ENCODE measurements around the gene MBD2. TPM values are rescaled to one million over a fixed set of nuclear protein-coding genes. Genes with fewer than 3 reads are reported as not detected.
A peak's percentile ranks its signal among the peaks of the same experiment; 100 is the strongest.
"Not testable (repeated sequence)": the region's sequence is repeated elsewhere in the genome, so short reads cannot be mapped to it uniquely, and the experiment has no call there.

Gene MBD2
- total RNA-seq, 2 donors from 2014 or later, result 206 to 207 TPM

GRCh38 chr18:54123720-54124440 is 100.6 kb downstream of the MBD2 start:
- not testable (repeated sequence) for H3K9me3 Mint-ChIP-seq; H3K27me3 Mint-ChIP-seq (ENCODE audit: low read depth); H3K36me3 Mint-ChIP-seq (ENCODE audit: insufficient read depth in 2 of 2); H3K4me3 Mint-ChIP-seq; DNase-seq; ATAC-seq (replicated peaks in 1 of 2); H3K27ac Mint-ChIP-seq
- peaks cover 10% of the 10 kb centered on the region for H3K4me1 Mint-ChIP-seq (ENCODE audit: low read depth)

- Mint-ChIP-seq H3K27ac (peak overlapping the region; percentile 69), H3K9me3 (no peaks in the 10 kb centered on the region), H3K4me1 (ENCODE audit: low read depth) (peaks cover 9% of the 10 kb centered on the region), H3K27me3 (ENCODE audit: low read depth) (peaks cover 11% of the 10 kb centered on the region), H3K36me3 (ENCODE audit: insufficient read depth in 2 of 2) (no peaks in the 10 kb centered on the region), H3K4me3 (peak overlapping the region; percentile 50 to 68)
- DNase-seq, result peak; percentile 19 to 35
- ATAC-seq (replicated peaks in 1 of 2), result peak; percentile 76 to 82
Observed at GRCh38 chr18:54119524-54120019, 104.9 kb downstream of the MBD2 start.

- Mint-ChIP-seq H3K27ac (no peak overlapping the region), H3K27me3 (ENCODE audit: low read depth) (peaks cover 21% of the 10 kb centered on the region), H3K4me3 (no peak overlapping the region), H3K9me3 (no peaks in the 10 kb centered on the region), H3K4me1 (ENCODE audit: low read depth) (peaks cover 9% of the 10 kb centered on the region), H3K36me3 (ENCODE audit: insufficient read depth in 2 of 2) (no peaks in the 10 kb centered on the region)
- ATAC-seq (replicated peaks in 1 of 2) (no peak), DNase-seq (no peak)
Observed at GRCh38 chr18:54117853-54118773, 106.4 kb downstream of the MBD2 start.

DNA sequence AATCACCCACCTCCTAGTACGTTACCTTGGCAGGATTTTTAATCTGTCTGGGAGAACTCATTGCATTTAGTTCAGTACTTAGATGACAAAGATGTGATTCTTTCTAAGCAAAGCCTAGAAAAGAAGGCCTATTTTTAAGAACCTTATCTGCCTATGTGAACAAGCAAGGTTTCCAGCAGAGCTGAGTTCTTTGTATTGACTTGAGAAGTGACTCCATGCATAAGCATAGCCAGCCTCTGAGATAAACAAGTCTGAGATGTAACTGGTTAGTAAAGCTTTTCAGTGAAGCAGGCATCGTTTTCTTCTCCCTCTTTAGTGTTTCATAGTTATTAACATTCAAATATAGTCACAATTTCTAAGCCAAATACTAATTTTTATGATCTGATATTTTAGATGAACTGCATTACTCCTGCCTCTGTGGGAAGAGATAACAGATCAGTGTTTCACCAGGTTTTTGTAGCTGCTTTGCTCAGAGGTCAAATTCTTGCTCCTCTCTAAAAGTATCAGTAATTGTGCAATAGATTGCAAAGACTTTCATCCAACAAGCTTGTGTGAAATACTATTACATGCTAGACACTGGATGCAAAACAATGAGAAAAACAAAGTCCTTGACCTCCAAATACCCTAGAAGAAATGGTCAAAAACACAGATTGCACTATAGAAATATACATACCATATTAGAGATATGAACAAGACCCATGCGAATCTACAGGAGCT is 107.8 kb downstream of the MBD2 start:
- DNase-seq (no peak), ATAC-seq (replicated peaks in 1 of 2) (no peak)
- no peak overlapping the region for H3K27ac Mint-ChIP-seq
- H3K36me3 Mint-ChIP-seq (ENCODE audit: insufficient read depth in 2 of 2), result no peaks in the 10 kb centered on the region
- H3K4me1 Mint-ChIP-seq (ENCODE audit: low read depth), result peaks cover 9% of the 10 kb centered on the region
- H3K4me3 Mint-ChIP-seq, result no peak overlapping the region
- peaks cover 33% of the 10 kb centered on the region for H3K27me3 Mint-ChIP-seq (ENCODE audit: low read depth)
- H3K9me3 Mint-ChIP-seq, result peaks cover 2% of the 10 kb centered on the region in 2 donors

GRCh38 chr18:54112356-54112755 is 112.1 kb downstream of the MBD2 start:
- no peak for DNase-seq
- Mint-ChIP-seq H3K36me3 (ENCODE audit: insufficient read depth in 2 of 2) (no peaks in the 10 kb centered on the region), H3K9me3 (peaks cover 4% of the 10 kb centered on the region in 2 donors), H3K4me1 (ENCODE audit: low read depth) (no peaks in the 10 kb centered on the region), H3K27me3 (ENCODE audit: low read depth) (peaks cover 47% of the 10 kb centered on the region), H3K4me3 (no peak overlapping the region), H3K27ac (no peak overlapping the region)
- ATAC-seq (replicated peaks in 1 of 2), result no peak

- Mint-ChIP-seq H3K4me3 (no peak overlapping the region), H3K36me3 (ENCODE audit: insufficient read depth in 2 of 2) (no peaks in the 10 kb centered on the region), H3K27ac (no peak overlapping the region), H3K4me1 (ENCODE audit: low read depth) (no peaks in the 10 kb centered on the region), H3K9me3 (peaks cover 4% of the 10 kb centered on the region in 2 donors), H3K27me3 (ENCODE audit: low read depth) (peaks cover 33% of the 10 kb centered on the region)
- no peak for DNase-seq
- ATAC-seq (replicated peaks in 1 of 2), result no peak
Observed at GRCh38 chr18:54109131-54109683, 115.3 kb downstream of the MBD2 start.

DNA sequence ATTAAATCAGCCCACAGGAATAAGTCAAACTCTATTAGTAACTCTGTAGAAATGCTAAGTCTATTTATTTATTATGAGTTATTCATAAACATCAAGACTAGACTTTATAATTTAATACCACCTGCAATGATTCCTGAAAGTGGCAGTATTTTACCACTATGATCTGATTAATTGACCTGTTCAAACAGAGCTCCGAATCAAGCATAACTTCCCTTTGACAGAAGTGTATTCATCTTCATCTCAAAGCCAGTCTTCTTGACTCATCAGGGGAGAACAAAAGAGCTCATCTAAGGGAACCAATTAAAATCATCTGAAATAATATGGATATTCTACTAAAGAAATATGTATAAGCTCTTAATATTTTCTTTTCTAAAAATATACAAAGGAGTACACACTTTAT is 122.3 kb downstream of the MBD2 start:
- Mint-ChIP-seq H3K4me1 (ENCODE audit: low read depth) (no peaks in the 10 kb centered on the region), H3K36me3 (ENCODE audit: insufficient read depth in 2 of 2) (peaks cover 0 to 3% of the 10 kb centered on the region in 2 donors), H3K9me3 (peaks cover 3% of the 10 kb centered on the region in 2 donors), H3K27ac (no peak overlapping the region), H3K4me3 (no peak overlapping the region), H3K27me3 (ENCODE audit: low read depth) (no peaks in the 10 kb centered on the region)
- ATAC-seq (replicated peaks in 1 of 2), result no peak
- DNase-seq, result no peak

Other genes starting within 250 kb of the MBD2 start
- gene POLI, start 44.8 kb upstream of the MBD2 start, total RNA-seq, result 10 to 100 TPM; 29.5 to 30.8 TPM
- under 1 TPM in 1 of 2 donors, not detected in 1; 0.23 TPM for gene STARD6, start 133.2 kb upstream of the MBD2 start, total RNA-seq
- gene C18orf54, start 133.2 kb upstream of the MBD2 start, total RNA-seq, result 10 to 100 TPM; 10.8 to 12.7 TPM